Endodermal cell (in vitro differentiated cells): Measurements from ENCODE around the gene PDCD4. TPM values are rescaled to one million over a fixed set of nuclear protein-coding genes. Genes with fewer than 3 reads are reported as not detected.

Experiments
- DNase-seq: peaks from one replicate; pipeline ENCODE4 v3.0.0-alpha.2; 2017
- H3K27ac ChIP-seq: 2 replicates; pipeline ENCODE4 v1.5.1; 2013; ENCODE audit warnings: mild to moderate bottlenecking, low read depth, low read length, moderate library complexity
- H3K27me3 ChIP-seq: 2 replicates; pipeline ENCODE4 v1.6.1; 2013; ENCODE audit warnings: mild to moderate bottlenecking, low read length, moderate library complexity; ENCODE audit not compliant: insufficient read depth, control insufficient read depth, poor library complexity, severe bottlenecking
- H3K36me3 ChIP-seq: 2 replicates; pipeline ENCODE4 v1.7.0; 2013; ENCODE audit warnings: mild to moderate bottlenecking, low read length, moderate library complexity; ENCODE audit not compliant: control insufficient read depth, insufficient read depth
- H3K4me1 ChIP-seq: one replicate; pipeline ENCODE4 v1.7.0; 2013; ENCODE audit warnings: low read length; ENCODE audit not compliant: control insufficient read depth, insufficient read depth
- H3K4me3 ChIP-seq: 2 replicates; pipeline ENCODE4 v1.5.1; 2013; ENCODE audit warnings: mild to moderate bottlenecking, low read length, moderate library complexity
- H3K9ac ChIP-seq: 2 replicates; pipeline ENCODE4 v1.6.1; 2013; ENCODE audit warnings: mild to moderate bottlenecking, low read length, moderate library complexity; ENCODE audit not compliant: poor library complexity, severe bottlenecking; ENCODE audit errors: extremely low read depth
- H3K9me3 ChIP-seq: 2 replicates; pipeline ENCODE4 v1.6.1; 2013; ENCODE audit warnings: mild to moderate bottlenecking, low read length, moderate library complexity; ENCODE audit not compliant: control insufficient read depth
- H3K27ac Mint-ChIP-seq: 2 replicates; pipeline ENCODE4 v1.8.0; 2020; ENCODE audit warnings: mixed read lengths
- H3K27me3 Mint-ChIP-seq: 2 replicates; pipeline ENCODE4 v1.8.0; 2021; ENCODE audit warnings: mild to moderate bottlenecking, mixed read lengths; ENCODE audit not compliant: insufficient read depth
- H3K36me3 Mint-ChIP-seq: 2 replicates; pipeline ENCODE4 v1.8.0; 2020; ENCODE audit warnings: low read depth, mixed read lengths
- H3K4me1 Mint-ChIP-seq: 2 replicates; pipeline ENCODE4 v1.8.0; 2020; ENCODE audit warnings: mixed read lengths
- H3K4me3 Mint-ChIP-seq: 2 replicates; pipeline ENCODE4 v1.8.0; 2020; ENCODE audit warnings: mild to moderate bottlenecking, moderate library complexity, mixed read lengths
- H3K9me3 Mint-ChIP-seq: 2 replicates; pipeline ENCODE4 v1.8.0; 2020; ENCODE audit warnings: mild to moderate bottlenecking, mixed read lengths
- WGBS, 2 experiments: methylation state at CpG; one replicate each; pipeline versions ENCODE4 v1.1.5 to v1.1.7; 2013; ENCODE audit warnings: missing lambda C conversion rate in 2 of 2, mixed read lengths in 1 of 2; ENCODE audit not compliant: insufficient coverage in 1 of 2, insufficient read length in 1 of 2; 5-methylcytosine and 5-hydroxymethylcytosine counted together
- total RNA-seq, 2 donors: library from RNA; stranded (reverse); fragmentation: NEBNext Ultra II Directional in 1 of 2; extraction: Animal tissue kit (Norgen Biotek cat#: 25700) in 1 of 2; gene quantifications; 2 replicates in 1 of 2; 3 replicates in 1 of 2; pipeline ENCODE4 v1.2.1, GENCODE V29; 2021
- TF ChIP-seq, protein P1 (sequence below): fragments of 200-600 bp; sonication (generic); conservative IDR thresholded peaks from 2 replicates; pipeline ENCODE4 v1.5.0; 2021; ENCODE audit warnings: antibody characterized with exemption, mild to moderate bottlenecking

Gene PDCD4
- total RNA-seq, 2 donors from 2014 or later: 46.5 to 48.5 TPM

- H3K27ac Mint-ChIP-seq: no peak overlapping the region
- 92 to 97% methylated on average over 1 of the region's 1 CpG for WGBS, 2 experiments
- Histone ChIP-seq H3K36me3 (no peaks in the 10 kb centered on the region), H3K4me1 (no peaks in the 10 kb centered on the region), H3K27ac (no peak overlapping the region), H3K27me3 (no peaks in the 10 kb centered on the region), H3K9ac (no peak overlapping the region), H3K4me3 (no peak overlapping the region), H3K9me3 (no peaks in the 10 kb centered on the region)
- no peaks in the 10 kb centered on the region for H3K9me3 Mint-ChIP-seq
- peaks cover 2% of the 10 kb centered on the region for H3K36me3 Mint-ChIP-seq
- no peaks in the 10 kb centered on the region for H3K27me3 Mint-ChIP-seq
- no peak overlapping the region for H3K4me3 Mint-ChIP-seq
- no peak for DNase-seq
- TF ChIP-seq, protein P1, sequence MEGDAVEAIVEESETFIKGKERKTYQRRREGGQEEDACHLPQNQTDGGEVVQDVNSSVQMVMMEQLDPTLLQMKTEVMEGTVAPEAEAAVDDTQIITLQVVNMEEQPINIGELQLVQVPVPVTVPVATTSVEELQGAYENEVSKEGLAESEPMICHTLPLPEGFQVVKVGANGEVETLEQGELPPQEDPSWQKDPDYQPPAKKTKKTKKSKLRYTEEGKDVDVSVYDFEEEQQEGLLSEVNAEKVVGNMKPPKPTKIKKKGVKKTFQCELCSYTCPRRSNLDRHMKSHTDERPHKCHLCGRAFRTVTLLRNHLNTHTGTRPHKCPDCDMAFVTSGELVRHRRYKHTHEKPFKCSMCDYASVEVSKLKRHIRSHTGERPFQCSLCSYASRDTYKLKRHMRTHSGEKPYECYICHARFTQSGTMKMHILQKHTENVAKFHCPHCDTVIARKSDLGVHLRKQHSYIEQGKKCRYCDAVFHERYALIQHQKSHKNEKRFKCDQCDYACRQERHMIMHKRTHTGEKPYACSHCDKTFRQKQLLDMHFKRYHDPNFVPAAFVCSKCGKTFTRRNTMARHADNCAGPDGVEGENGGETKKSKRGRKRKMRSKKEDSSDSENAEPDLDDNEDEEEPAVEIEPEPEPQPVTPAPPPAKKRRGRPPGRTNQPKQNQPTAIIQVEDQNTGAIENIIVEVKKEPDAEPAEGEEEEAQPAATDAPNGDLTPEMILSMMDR: no peak
- peaks cover 20% of the 10 kb centered on the region for H3K4me1 Mint-ChIP-seq
Measured at GRCh38 chr10:110825508-110825907, 46.2 kb upstream of the PDCD4 start.

DNA sequence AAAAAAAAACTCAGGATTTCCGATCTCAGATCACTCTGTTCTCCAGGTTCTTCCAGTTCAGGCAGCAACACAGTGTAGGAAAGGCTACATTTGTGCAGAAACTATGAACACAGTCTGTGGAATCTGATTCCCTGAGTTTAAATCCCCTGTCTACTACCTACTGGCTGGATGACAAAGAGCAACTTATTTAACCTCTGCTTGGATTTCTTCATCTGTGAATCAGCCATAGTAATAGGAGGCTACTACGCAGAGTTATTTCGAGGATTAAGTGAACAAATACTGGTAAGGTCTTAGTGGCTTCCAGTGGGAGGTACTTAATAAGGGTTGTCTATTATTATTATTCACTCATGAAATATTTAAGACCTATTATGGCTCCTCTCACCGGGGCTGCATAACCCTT, 44.3 kb upstream of the PDCD4 start:
- H3K27me3 Mint-ChIP-seq: no peaks in the 10 kb centered on the region
- no peaks in the 10 kb centered on the region for H3K9me3 ChIP-seq
- no peak overlapping the region for H3K4me3 ChIP-seq
- H3K36me3 Mint-ChIP-seq: no peaks in the 10 kb centered on the region
- H3K4me3 Mint-ChIP-seq: no peak overlapping the region
- H3K27ac Mint-ChIP-seq: no peak overlapping the region
- H3K4me1 ChIP-seq: no peaks in the 10 kb centered on the region
- H3K27ac ChIP-seq: no peak overlapping the region
- H3K9me3 Mint-ChIP-seq: no peaks in the 10 kb centered on the region
- TF ChIP-seq, protein P1: no peak
- 72 to 100% methylated on average over 1 to 4 of the region's 4 CpGs for WGBS, 2 experiments
- no peaks in the 10 kb centered on the region for H3K36me3 ChIP-seq
- H3K27me3 ChIP-seq: no peaks in the 10 kb centered on the region
- no peak for DNase-seq
- peaks cover 14% of the 10 kb centered on the region for H3K4me1 Mint-ChIP-seq
- H3K9ac ChIP-seq: no peak overlapping the region

DNA sequence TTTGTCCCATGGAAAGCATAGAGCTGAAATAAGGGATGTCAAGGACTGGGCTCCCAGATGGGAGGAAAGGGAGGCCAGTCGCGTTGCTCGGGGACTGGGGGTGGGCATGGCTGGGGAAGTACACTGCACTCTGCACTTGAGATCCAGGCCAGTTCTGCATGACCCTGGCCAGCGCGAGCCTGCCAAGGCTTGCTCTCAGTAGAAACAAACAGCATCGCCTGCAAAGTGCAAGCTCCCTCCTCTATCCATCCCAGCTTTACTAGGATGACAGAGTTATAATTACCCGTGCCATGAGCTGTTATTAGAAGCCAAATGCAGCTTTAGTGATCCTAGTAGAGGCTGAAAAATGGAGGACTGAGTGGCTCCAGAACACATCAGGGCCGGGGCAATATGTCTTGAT, 43.9 kb upstream of the PDCD4 start:
- Histone ChIP-seq H3K9me3 (no peaks in the 10 kb centered on the region), H3K9ac (no peak overlapping the region), H3K36me3 (no peaks in the 10 kb centered on the region), H3K4me3 (no peak overlapping the region), H3K27me3 (no peaks in the 10 kb centered on the region), H3K4me1 (peaks cover 3% of the 10 kb centered on the region), H3K27ac (no peak overlapping the region)
- H3K4me3 Mint-ChIP-seq: no peak overlapping the region
- H3K27ac Mint-ChIP-seq: no peak overlapping the region
- DNase-seq: no peak
- 88 to 92% methylated on average over 5 to 8 of the region's 8 CpGs for WGBS, 2 experiments
- TF ChIP-seq, protein P1: no peak
- peaks cover 9% of the 10 kb centered on the region for H3K4me1 Mint-ChIP-seq
- no peaks in the 10 kb centered on the region for H3K27me3 Mint-ChIP-seq
- H3K9me3 Mint-ChIP-seq: no peaks in the 10 kb centered on the region
- H3K36me3 Mint-ChIP-seq: no peaks in the 10 kb centered on the region
